Skeletal muscle tissue (tissue), 4 donors: ENCODE measurements around the gene FRMD4A. TPM values are rescaled to one million over a fixed set of nuclear protein-coding genes. Genes with fewer than 3 reads are reported as not detected.

Experiments
- H3K27ac ChIP-seq: one replicate; pipeline ENCODE4 v1.7.0; 2013; ENCODE audit warnings: mild to moderate bottlenecking, low read depth, low read length, inconsistent platforms
- H3K27me3 ChIP-seq, 3 donors: one replicate each; pipeline ENCODE4 v1.7.0; 2013; ENCODE audit warnings: low read length in 3 of 3; ENCODE audit not compliant: control insufficient read depth in 3 of 3, insufficient read depth in 3 of 3
- H3K36me3 ChIP-seq, 3 donors: one replicate each; pipeline ENCODE4 v1.7.0; 2013; ENCODE audit warnings: low read length in 3 of 3; ENCODE audit not compliant: control insufficient read depth in 3 of 3, insufficient read depth in 3 of 3
- H3K4me1 ChIP-seq, 3 donors: one replicate each; pipeline ENCODE4 v1.7.0; 2013; ENCODE audit warnings: low read length in 3 of 3, mild to moderate bottlenecking in 3 of 3; ENCODE audit not compliant: control insufficient read depth in 3 of 3, insufficient read depth in 3 of 3
- H3K4me3 ChIP-seq, 3 donors: one replicate each; pipeline ENCODE4 v1.7.0; 2013; ENCODE audit warnings: low read length in 3 of 3
- H3K9ac ChIP-seq, 3 donors: one replicate each; pipeline ENCODE4 v1.7.0; 2013; ENCODE audit warnings: low read length in 3 of 3, mild to moderate bottlenecking in 3 of 3, moderate library complexity in 2 of 3, low read depth in 1 of 3
- H3K9me3 ChIP-seq, 3 donors: one replicate each; pipeline ENCODE4 v1.7.0; 2013; ENCODE audit warnings: low read length in 3 of 3; ENCODE audit not compliant: control insufficient read depth in 3 of 3
- total RNA-seq: library from RNA; depleted of rRNA; stranded (reverse); fragments of >200 nt; gene quantifications from one replicate; pipeline ENCODE4 v1.2.3, GENCODE V29; 2014
- donor health status: Osteomylitis.

Gene FRMD4A
- total RNA-seq, 1 donor from 2014 or later: 19.3 TPM

DNA sequence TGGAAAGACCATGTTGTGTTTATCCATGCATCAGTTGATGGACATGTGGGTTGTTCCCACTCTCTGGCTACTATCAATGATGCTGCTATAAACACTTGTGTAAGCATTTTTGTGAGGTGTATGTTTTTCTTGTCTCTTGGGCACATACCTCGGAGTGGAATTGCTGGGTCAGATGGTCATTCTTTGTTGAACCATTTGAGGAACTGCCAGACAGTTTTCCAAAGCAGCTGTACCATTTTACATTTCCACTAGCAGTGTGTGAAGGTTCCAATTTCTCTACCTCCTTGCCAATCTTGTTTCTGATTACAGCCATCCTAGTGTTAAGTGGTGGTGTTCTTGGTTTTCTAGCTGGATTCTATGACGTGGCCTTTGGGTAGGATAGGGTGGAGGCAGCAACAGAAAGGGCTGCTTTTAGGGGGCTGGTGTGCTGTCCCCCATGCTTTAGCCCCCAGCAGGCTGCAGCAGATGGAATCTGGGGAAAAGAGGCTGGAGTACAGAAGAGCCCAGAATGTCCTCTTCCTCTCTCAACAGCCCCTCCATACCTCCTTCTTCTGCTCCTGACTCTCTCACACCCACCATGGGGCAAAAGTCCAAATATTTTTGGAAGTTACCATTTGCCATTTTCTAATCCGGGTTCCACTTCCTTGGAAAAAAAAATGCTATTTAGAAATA is 352.7 kb downstream of the FRMD4A start:
- H3K27me3 ChIP-seq: no peaks in the 10 kb centered on the region
- no peaks in the 10 kb centered on the region for H3K36me3 ChIP-seq
- H3K4me1 ChIP-seq: no peaks in the 10 kb centered on the region
- peak overlapping the region; percentile 40 for H3K27ac ChIP-seq
- no peak overlapping the region for H3K4me3 ChIP-seq
- H3K9ac ChIP-seq: no peak overlapping the region
- peaks cover 0 to 2% (median 0%) of the 10 kb centered on the region in 3 donors for H3K9me3 ChIP-seq

DNA sequence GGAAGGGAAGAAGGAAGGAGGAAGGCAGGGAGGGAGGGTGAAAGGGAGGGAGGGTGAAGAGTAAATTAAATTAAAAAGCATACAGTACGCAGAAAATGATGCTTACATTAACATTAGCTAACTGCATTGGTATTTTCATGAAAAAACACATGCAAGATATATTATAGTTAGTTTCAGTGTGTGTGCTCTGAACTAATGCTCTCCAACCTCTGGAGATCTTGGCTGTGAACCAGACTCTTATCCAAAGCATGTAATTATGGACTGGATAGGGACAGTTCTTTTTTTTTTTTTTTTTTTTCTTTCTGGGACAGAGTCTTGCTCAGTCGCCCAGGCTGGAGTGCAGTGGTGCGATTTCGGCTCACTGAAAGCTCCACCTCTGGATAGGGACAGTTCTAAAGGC is 357.0 kb downstream of the FRMD4A start:
- Histone ChIP-seq H3K27ac (no peak overlapping the region), H3K9ac (no peak overlapping the region), H3K27me3 (peaks cover 0 to 4% (median 0%) of the 10 kb centered on the region in 3 donors), H3K9me3 (peaks cover 0 to 2% (median 0%) of the 10 kb centered on the region in 3 donors), H3K4me3 (no peak overlapping the region), H3K4me1 (no peaks in the 10 kb centered on the region), H3K36me3 (peaks cover 0 to 3% (median 0%) of the 10 kb centered on the region in 3 donors)

DNA sequence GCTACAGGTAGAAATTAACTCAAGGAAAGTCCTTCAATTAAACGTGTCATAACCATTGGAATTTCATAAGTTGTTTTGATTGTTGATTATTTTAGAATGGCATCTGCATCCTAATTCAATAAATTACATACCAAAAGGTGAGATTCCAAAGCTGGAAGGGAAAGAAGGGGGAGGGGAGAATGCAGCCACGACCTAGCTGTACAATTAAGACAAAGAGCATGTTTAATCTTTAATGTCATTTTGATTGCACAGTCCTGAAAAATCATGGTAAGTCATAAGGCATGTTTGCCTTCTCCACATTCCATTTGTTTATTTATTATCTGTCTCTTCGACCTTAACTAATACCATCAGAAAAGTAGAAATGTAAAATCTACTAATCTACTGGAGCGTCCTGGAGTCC is 358.1 kb downstream of the FRMD4A start:
- Histone ChIP-seq H3K9ac (no peak overlapping the region), H3K4me3 (no peak overlapping the region), H3K27ac (no peak overlapping the region), H3K27me3 (peaks cover 0 to 4% (median 0%) of the 10 kb centered on the region in 3 donors), H3K36me3 (peaks cover 0 to 3% (median 0%) of the 10 kb centered on the region in 3 donors), H3K9me3 (peaks cover 0 to 2% (median 0%) of the 10 kb centered on the region in 3 donors), H3K4me1 (no peaks in the 10 kb centered on the region)

DNA sequence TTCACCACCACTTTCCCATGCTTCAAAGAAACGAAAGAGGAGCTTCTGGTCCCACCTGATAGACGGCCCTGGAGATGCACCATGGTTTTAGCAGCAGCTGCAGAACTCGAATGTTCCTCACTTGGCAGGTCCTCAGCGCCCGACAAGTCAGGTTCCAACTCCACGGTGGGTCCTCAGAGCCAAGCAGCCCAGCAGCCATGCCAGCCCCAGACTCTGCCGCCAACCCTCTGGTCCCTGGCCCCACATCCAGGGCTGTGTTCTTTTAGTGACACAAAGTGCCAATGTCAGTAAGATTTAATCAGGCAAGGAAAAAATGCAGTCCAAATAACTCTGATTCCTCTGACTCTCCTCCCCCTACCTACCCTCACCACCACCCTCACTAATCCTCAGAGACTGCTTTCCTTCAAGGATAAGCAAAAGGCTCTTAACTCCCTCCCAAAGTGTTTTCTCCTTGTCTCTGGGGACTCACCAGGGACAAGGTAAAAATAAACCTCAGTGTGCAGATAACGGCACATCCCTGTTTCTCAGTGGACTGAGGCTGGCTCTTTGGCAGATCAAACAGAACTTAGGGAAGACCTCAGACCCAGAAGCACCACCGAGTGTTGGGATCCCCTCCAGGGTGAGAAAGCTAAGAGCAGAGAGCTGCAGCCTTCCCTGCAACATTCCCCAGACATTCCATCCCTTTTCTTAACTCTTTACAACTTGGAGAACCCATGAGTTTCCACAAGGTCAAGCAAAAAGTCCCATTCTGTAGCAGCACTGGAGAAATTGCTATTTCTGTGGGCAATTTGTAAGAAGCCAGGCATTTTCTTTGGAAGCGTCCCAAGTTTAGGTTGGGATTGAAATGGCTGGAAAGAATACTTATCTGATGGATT is 358.9 kb downstream of the FRMD4A start:
- H3K36me3 ChIP-seq: peaks cover 0 to 3% (median 0%) of the 10 kb centered on the region in 3 donors
- H3K4me3 ChIP-seq: peak overlapping the region in 1 of 3 donors; percentile 7
- H3K27ac ChIP-seq: no peak overlapping the region
- H3K9me3 ChIP-seq: peaks cover 0 to 2% (median 0%) of the 10 kb centered on the region in 3 donors
- peaks cover 0 to 4% (median 0%) of the 10 kb centered on the region in 3 donors for H3K27me3 ChIP-seq
- H3K9ac ChIP-seq: peak overlapping the region in 1 of 3 donors; percentile 40
- no peaks in the 10 kb centered on the region for H3K4me1 ChIP-seq

DNA sequence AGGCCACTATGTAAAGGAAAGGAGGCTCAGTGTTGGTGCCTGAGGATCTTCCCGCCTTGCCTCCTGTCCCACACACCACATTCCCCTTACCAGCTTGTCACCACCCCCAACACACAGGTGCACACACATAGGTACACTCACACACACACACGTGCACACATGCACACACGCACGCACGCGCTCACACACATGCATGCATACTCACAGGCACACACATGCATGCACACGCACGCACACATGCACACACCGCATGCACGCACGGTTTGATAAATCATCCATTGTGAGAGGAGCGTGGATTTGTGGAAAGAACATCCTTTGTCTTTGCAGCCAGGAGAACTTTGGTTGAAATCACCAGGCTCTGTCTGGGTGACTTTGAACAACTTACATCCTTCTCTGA is 359.8 kb downstream of the FRMD4A start:
- Histone ChIP-seq H3K4me3 (peak overlapping the region in 2 of 3 donors; percentile 39 to 61), H3K36me3 (peaks cover 0 to 3% (median 0%) of the 10 kb centered on the region in 3 donors), H3K27me3 (peaks cover 0 to 4% (median 0%) of the 10 kb centered on the region in 3 donors), H3K4me1 (no peaks in the 10 kb centered on the region), H3K9me3 (peaks cover 0 to 2% (median 0%) of the 10 kb centered on the region in 3 donors), H3K9ac (peak overlapping the region in 1 of 3 donors; percentile 20), H3K27ac (no peak overlapping the region)

DNA sequence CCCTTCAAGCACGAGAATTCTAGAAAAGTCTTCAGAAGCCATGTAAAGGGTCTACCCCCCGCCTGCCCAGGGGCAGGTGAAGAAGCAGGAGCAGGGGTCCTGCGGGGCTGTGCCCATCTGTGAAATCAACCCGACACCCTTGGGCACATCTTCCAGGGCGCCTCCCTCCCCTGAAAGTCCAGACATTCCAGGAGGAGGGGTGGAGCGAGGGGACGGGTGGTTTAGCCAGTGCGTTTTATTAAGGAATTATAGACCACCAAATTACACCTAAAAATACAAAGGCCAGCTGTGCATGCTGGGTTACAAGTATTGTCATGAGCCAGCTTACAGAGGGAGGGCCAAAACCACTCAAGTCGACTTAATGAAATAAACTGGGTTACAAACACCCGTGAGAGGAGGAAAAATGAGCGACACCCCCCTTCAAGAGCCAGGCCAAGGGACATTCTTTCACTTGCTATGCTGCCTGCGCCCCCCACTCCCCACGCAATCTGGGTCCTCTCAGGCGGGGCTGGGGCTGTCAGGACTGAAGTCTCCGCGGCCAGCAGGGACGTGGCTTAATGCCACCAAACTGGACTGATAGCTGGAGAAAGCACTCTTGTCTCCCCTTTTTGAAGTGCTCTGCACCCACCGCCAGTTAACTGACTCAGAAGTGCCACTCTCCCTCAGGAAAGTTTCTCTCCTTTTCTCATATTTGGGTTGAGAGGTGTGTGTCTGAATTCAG is 360.3 kb downstream of the FRMD4A start:
- H3K9me3 ChIP-seq: peaks cover 0 to 2% (median 0%) of the 10 kb centered on the region in 3 donors
- no peak overlapping the region for H3K27ac ChIP-seq
- H3K27me3 ChIP-seq: peaks cover 0 to 4% (median 0%) of the 10 kb centered on the region in 3 donors
- H3K9ac ChIP-seq: no peak overlapping the region
- no peak overlapping the region for H3K4me3 ChIP-seq
- H3K36me3 ChIP-seq: peaks cover 0 to 3% (median 0%) of the 10 kb centered on the region in 3 donors
- no peaks in the 10 kb centered on the region for H3K4me1 ChIP-seq

DNA sequence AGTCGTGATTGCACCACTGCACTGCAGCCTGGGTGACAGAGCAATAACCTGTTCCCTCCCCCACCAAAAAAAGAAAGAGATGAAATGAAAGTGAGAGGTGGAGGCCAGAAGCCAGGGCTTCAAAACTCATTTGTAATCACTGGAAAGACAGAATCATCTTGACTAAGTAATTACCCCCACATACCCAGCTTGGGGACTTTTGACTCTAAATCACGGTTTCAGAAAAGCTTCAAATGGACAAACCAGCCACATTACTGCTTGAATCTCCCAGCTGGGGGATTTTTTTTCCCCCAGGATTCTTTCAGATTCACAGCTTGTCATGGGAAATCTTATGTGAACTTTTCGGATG is 361.0 kb downstream of the FRMD4A start:
- peaks cover 0 to under 1% (median 0%) of the 10 kb centered on the region in 3 donors for H3K9me3 ChIP-seq
- H3K9ac ChIP-seq: no peak overlapping the region
- H3K27me3 ChIP-seq: peaks cover 0 to 4% (median 0%) of the 10 kb centered on the region in 3 donors
- no peaks in the 10 kb centered on the region for H3K4me1 ChIP-seq
- no peak overlapping the region for H3K4me3 ChIP-seq
- peaks cover 0 to 3% (median 0%) of the 10 kb centered on the region in 3 donors for H3K36me3 ChIP-seq
- H3K27ac ChIP-seq: no peak overlapping the region

DNA sequence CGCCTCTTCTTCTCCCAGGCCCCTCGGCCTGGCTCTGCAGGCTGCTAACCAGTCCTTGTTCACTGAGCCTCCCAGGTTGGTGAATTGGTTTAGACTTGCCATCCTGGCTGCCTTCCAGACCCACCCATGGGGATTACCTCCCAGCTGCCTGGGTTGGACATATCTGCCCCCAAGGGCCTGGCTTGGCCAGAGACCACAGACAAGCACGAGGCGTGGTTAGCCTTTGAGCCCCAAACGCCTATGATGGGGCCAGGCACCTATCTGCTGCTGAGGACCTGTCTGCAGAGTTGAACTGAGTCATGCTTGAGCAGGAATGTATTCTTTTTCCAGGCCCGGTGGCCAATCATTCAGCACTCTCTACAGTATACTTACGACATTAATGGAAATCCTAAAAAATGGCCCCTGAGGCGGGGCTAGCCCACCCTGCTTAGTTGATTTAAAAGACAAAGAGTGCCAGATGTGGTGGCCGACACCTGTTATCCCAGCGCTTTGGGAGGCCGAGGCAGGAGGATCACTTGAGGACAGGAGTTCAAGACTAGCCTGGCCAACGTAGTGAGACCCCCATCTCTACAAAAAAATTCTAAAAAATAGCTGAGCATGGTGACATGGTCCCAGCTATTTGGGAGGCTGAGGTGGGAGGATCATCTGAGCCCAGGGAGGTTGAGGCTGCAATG is 361.5 kb downstream of the FRMD4A start:
- Histone ChIP-seq H3K36me3 (peaks cover 0 to 3% (median 0%) of the 10 kb centered on the region in 3 donors), H3K9ac (no peak overlapping the region), H3K9me3 (no peaks in the 10 kb centered on the region), H3K4me3 (no peak overlapping the region), H3K27me3 (peaks cover 0 to 4% (median 0%) of the 10 kb centered on the region in 3 donors), H3K4me1 (no peaks in the 10 kb centered on the region), H3K27ac (no peak overlapping the region)

DNA sequence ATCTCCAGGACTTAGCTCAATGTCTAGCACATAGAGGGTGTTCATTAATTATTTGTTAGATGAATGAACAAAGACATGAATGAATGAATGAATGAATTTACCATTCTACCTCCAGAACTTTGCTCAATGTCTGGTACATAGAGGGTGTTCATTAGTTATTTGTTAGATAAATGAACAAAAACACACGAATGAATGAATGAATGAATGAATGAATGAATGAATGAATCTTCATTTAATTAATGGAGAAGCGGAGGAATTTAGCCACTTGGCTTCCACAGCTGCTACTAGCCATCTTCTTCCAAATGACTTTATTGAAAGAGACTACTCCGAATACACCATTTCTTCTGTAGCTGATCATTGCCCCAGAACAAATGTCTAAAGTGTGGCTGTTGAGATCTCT is 368.9 kb downstream of the FRMD4A start:
- Histone ChIP-seq H3K9ac (no peak overlapping the region), H3K4me3 (no peak overlapping the region), H3K27ac (no peak overlapping the region), H3K36me3 (no peaks in the 10 kb centered on the region), H3K9me3 (no peaks in the 10 kb centered on the region), H3K4me1 (peaks cover 4 to 11% (median 6%) of the 10 kb centered on the region in 3 donors), H3K27me3 (no peaks in the 10 kb centered on the region)
